Large intestine (tissue), 3 donors: ENCODE measurements around the gene CTBP2. TPM values are rescaled to one million over a fixed set of nuclear protein-coding genes. Genes with fewer than 3 reads are reported as not detected.

Experiments used
- DNase-seq, 2 donors: peaks; one replicate each; pipeline versions ENCODE4 v3.0.0 to v3.0.0-alpha.2; 2013
- H3K27ac ChIP-seq: one replicate; pipeline ENCODE4 v1.5.1; 2013; ENCODE audit warnings: low read length
- H3K27me3 ChIP-seq: 2 replicates; pipeline ENCODE4 v1.6.1; 2013; ENCODE audit warnings: low read length; ENCODE audit not compliant: control insufficient read depth, insufficient read depth
- H3K36me3 ChIP-seq: 2 replicates; pipeline ENCODE4 v1.6.1; 2013; ENCODE audit warnings: low read length; ENCODE audit not compliant: control insufficient read depth, insufficient read depth
- H3K4me1 ChIP-seq: one replicate; pipeline ENCODE4 v1.6.1; 2013; ENCODE audit warnings: low read length; ENCODE audit not compliant: control insufficient read depth, insufficient read depth
- H3K4me3 ChIP-seq: one replicate; pipeline ENCODE4 v1.5.1; 2013; ENCODE audit warnings: low read length
- H3K9me3 ChIP-seq: one replicate; pipeline ENCODE4 v1.6.1; 2013; ENCODE audit warnings: mild to moderate bottlenecking, low read depth, low read length, moderate library complexity; ENCODE audit not compliant: control insufficient read depth
- WGBS: methylation state at CpG from one replicate; pipeline ENCODE4 v1.1.5; 2013; ENCODE audit warnings: low lambda C conversion rate; ENCODE audit not compliant: insufficient coverage; 5-methylcytosine and 5-hydroxymethylcytosine counted together
- polyA plus RNA-seq: library from polyadenylated mRNA; unstranded; fragments of 120-200 nt; gene quantifications from one replicate; pipeline ENCODE4 v1.2.1, GENCODE V29; 2013

CTBP2 gene
- polyA plus RNA-seq, 1 donor, result 60.1 TPM

DNA sequence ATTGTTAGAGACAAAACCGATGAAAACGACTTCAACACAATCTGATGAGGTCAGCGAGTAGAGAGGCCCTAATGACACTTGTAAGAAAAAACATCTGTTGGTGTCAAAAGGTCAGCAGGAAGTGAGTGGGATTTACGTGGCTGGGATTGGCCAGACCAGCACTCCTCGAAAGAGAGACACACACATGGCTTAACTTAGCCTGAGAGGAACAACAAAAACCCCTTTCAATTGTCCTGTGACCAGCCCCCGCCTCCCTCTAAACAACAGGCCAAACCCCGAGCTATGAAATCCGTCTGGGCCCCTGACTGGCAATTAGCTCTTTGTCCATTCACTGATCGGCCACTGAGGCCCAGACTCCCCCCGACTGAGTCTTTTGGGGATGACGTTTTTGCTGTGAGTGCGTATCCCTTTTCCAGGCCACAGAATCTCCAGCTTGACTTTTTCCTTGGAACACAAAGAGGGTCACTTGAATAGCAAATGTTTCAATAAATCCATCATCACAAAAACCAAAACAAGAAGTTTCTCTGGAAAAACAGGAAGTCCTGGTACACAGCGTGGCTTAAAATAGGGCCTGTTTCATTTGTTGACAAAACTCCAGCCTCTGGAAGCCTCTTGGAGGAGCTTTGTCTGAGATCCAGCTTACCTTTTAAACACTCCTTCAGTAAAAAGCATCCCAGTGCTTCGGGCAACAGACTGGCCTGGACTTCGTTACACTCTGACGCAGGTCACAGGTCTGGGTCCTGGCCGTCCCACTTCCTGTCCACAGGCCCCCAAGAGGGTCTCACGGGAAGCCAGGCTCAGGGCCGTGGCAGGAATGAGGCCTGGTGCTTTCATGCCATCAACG is 103.0 kb downstream of the CTBP2 start:
- no peaks in the 10 kb centered on the region for H3K9me3 ChIP-seq
- peaks cover 25% of the 10 kb centered on the region for H3K36me3 ChIP-seq
- peaks cover 48% of the 10 kb centered on the region for H3K4me1 ChIP-seq
- peak; percentile 65 to 75 for DNase-seq
- H3K27me3 ChIP-seq, result no peaks in the 10 kb centered on the region
- WGBS, result no CpG with 5 or more reads among the region's 20 CpGs
- peak overlapping the region; percentile 90 for H3K27ac ChIP-seq
- no peak overlapping the region for H3K4me3 ChIP-seq

DNA sequence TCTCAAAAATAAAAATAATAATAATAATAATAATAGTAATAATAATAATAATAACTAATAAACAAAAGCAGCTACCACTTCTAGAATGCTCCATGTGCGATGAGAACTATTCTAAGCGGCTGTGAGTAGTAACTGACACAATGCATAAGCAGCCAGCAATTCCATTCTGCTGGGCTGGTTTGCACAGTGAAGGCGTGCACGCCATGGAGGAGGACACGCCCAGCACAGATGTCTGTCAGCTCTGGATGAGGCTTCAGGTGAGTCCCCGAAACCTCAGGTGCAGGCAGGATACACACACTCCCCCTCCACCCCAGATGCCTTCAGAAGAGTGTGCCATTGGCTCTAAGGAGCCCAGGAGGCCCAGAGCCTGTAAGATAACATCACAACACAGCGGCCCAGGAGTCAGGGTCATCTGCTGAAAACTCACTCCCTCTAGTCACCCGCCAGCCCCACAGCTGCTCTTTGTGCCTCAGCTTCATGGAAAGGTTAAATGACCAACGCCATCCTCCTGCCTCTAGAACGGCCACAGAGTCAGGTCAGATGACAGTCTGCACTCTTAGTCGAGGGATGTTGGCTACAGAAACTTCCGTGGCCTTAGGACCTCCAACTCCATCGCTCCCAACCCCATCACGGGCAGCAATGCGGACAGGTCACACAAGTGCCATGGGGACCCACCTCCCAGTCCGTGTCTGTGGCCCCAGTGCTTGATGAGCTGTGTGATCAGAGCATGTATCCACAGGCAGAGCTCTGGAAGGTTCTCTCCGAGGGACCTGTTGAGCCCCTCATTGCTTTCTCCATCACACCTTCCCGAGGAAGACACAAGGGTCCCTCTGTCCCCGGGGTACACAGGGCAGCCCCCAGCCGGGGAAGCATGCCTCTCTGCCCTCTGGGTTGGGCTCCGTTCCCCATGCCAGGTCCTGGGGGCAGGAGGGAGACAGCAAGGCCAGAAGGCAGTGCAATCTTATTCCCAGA is 103.9 kb downstream of the CTBP2 start:
- no peaks in the 10 kb centered on the region for H3K9me3 ChIP-seq
- peaks cover 23% of the 10 kb centered on the region for H3K36me3 ChIP-seq
- peak overlapping the region; percentile 90 for H3K27ac ChIP-seq
- no CpG with 5 or more reads among the region's 21 CpGs for WGBS
- DNase-seq, result no peak
- H3K4me3 ChIP-seq, result no peak overlapping the region
- peaks cover 45% of the 10 kb centered on the region for H3K4me1 ChIP-seq
- H3K27me3 ChIP-seq, result no peaks in the 10 kb centered on the region

DNA sequence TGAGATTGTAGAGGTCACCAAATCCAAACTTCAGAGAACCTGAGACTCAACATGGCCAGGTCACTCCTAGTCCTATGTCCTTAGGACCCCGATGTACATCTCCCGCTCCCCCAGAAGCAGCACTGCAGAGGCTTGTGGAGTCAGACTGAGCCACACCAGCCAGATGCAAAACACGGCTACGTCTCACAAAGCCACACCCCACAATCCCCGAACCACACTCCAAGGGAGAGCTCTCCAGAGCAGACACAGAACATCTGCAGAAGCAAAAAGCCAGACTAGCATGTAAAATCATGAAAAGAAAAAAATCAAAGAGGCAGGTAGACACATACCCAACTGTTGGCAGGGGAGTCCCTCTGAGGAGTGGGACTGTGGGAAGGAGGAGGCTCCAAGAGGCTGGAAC is 104.9 kb downstream of the CTBP2 start:
- Histone ChIP-seq H3K4me3 (no peak overlapping the region), H3K4me1 (peaks cover 36% of the 10 kb centered on the region), H3K27ac (peak overlapping the region; percentile 44), H3K9me3 (no peaks in the 10 kb centered on the region), H3K36me3 (peaks cover 22% of the 10 kb centered on the region), H3K27me3 (no peaks in the 10 kb centered on the region)
- no peak for DNase-seq
- no CpG with 5 or more reads among the region's 5 CpGs for WGBS

DNA sequence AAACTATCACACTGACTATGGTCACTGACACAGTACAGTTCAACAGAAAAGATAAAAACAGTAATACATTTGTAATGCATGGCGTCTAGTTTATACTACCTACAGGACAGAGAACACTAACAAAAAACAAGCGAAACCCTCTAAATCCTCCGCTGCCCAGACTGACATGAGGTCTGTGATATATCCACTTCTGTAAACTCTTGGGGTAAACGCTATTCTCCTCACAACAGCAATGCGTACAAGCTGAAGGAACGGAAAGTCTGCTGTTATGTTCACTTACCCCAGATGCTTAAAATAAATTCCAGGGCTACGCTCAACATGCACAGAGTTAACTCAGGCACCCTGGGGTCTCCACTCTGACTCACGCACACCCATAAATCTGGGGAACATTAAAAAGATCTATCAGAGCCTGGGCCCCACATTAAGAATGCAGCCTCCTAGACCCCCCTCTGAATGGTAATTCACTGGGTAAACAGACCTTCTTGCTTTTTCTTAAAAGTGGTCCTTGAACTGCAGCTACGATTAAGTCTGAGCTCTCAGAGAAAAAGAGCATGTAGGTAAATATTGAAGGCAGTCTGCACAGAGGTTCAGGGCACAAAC is 105.6 kb downstream of the CTBP2 start:
- no CpG with 5 or more reads among the region's 9 CpGs for WGBS
- H3K27me3 ChIP-seq, result no peaks in the 10 kb centered on the region
- H3K4me3 ChIP-seq, result no peak overlapping the region
- no peaks in the 10 kb centered on the region for H3K9me3 ChIP-seq
- H3K4me1 ChIP-seq, result peaks cover 33% of the 10 kb centered on the region
- DNase-seq, result no peak
- peaks cover 22% of the 10 kb centered on the region for H3K36me3 ChIP-seq
- peak overlapping the region; percentile 44 for H3K27ac ChIP-seq

DNA sequence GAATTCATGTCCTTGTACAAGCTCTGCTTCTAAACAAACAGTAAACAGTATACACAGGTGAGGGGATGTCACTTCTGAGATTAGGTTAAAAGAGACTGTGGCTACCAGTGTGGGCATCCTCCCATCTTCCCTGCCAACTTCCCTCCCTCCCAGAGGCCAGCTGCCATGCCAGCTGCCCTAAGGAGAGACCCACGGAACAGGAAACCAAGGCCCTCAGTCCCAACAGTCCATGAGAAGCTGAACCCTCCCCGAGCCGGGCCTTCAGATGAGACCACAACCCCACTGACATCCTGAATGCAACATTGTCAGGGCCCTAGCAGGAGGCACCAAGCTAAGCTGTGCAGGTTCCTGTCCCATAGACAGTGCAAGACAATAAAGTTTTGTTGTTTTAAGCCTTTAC is 106.1 kb downstream of the CTBP2 start:
- Histone ChIP-seq H3K27me3 (no peaks in the 10 kb centered on the region), H3K4me1 (peaks cover 37% of the 10 kb centered on the region), H3K4me3 (no peak overlapping the region), H3K27ac (no peak overlapping the region), H3K9me3 (no peaks in the 10 kb centered on the region), H3K36me3 (peaks cover 18% of the 10 kb centered on the region)
- DNase-seq, result no peak
- WGBS, result no CpG with 5 or more reads among the region's 3 CpGs

DNA sequence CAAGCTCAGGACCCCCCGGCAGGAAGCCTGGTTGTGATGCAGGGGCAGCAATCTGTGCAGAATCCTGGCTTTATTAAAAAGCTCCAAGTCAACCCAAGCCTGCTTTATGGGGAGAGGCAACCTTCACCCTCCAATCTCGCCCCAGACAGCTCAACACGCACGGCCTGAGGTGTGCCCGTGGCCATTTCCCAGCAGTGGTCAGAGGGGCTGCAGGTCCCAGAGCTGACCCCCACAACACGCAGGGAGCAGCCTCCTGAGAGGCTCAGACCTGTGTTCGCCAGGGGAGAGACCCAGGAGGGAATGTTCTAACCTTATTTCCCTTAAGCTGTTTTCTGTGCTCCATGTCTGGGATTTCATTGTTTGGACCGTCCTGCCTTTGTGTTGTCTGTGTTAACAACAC is 108.2 kb downstream of the CTBP2 start:
- no peaks in the 10 kb centered on the region for H3K9me3 ChIP-seq
- 80% methylated on average over 1 of the region's 8 CpGs for WGBS
- no peak overlapping the region for H3K4me3 ChIP-seq
- no peaks in the 10 kb centered on the region for H3K27me3 ChIP-seq
- DNase-seq, result no peak
- peaks cover 29% of the 10 kb centered on the region for H3K4me1 ChIP-seq
- H3K36me3 ChIP-seq, result peaks cover 10% of the 10 kb centered on the region
- no peak overlapping the region for H3K27ac ChIP-seq

DNA sequence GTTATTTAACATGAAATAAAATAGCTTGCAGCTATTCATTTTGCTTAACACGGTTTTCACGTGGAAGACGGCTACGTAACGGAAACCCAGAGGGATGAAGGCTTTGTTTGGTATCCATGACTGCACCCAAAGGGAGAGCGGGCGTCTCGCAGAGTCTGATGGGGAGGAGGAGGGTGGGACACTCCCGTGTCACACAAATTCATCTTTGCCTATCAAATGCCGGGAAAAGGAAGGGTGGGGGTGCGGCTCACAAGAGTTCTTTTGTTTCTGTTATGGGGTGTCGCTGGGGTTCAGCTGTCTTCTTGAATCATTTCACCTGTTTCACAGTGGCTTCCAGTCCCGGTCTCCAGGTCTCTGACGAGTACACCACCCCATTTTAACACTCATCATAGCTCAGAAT is 110.0 kb downstream of the CTBP2 start:
- DNase-seq, result no peak
- Histone ChIP-seq H3K4me3 (no peak overlapping the region), H3K27ac (no peak overlapping the region), H3K27me3 (no peaks in the 10 kb centered on the region), H3K36me3 (peaks cover 10% of the 10 kb centered on the region), H3K9me3 (no peaks in the 10 kb centered on the region), H3K4me1 (peaks cover 20% of the 10 kb centered on the region)
- 52% methylated on average over 4 of the region's 14 CpGs for WGBS

DNA sequence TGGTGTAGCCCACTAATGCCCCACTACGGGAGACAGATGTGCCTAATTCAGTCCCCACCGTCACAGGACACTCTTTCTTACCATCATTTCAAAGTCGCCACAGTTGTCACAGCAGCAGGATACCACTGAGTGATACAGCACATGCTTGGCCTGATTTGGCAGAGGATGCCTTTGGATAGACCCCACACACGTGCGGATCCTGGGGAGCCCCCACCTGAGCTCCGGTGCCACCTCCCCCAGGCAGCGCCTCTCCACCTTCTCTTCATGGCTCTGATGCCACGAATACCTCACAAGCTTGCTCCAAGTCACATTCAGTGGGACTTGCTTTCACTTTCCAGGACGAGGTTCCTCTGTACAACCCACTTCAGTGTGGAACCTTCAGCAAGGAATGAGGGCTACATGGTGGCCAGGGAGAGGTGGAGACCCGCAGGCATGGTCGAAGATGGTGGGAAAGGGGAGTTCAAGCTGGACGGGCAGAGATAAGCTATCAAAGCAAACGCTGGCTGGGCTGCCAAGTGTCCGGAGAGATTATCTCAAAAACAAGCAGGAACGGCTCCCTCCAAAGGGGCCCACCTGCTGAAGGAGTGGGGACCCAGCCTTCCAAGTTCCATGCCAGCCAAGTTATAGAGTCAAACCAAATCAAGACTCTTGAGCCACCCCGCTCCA is 111.0 kb downstream of the CTBP2 start:
- H3K4me3 ChIP-seq, result no peak overlapping the region
- H3K27me3 ChIP-seq, result no peaks in the 10 kb centered on the region
- H3K9me3 ChIP-seq, result no peaks in the 10 kb centered on the region
- 27% methylated on average over 2 of the region's 16 CpGs for WGBS
- DNase-seq, result peak in 1 of 2 donors; percentile 54
- H3K36me3 ChIP-seq, result peaks cover 12% of the 10 kb centered on the region
- H3K4me1 ChIP-seq, result peaks cover 17% of the 10 kb centered on the region
- no peak overlapping the region for H3K27ac ChIP-seq

DNA sequence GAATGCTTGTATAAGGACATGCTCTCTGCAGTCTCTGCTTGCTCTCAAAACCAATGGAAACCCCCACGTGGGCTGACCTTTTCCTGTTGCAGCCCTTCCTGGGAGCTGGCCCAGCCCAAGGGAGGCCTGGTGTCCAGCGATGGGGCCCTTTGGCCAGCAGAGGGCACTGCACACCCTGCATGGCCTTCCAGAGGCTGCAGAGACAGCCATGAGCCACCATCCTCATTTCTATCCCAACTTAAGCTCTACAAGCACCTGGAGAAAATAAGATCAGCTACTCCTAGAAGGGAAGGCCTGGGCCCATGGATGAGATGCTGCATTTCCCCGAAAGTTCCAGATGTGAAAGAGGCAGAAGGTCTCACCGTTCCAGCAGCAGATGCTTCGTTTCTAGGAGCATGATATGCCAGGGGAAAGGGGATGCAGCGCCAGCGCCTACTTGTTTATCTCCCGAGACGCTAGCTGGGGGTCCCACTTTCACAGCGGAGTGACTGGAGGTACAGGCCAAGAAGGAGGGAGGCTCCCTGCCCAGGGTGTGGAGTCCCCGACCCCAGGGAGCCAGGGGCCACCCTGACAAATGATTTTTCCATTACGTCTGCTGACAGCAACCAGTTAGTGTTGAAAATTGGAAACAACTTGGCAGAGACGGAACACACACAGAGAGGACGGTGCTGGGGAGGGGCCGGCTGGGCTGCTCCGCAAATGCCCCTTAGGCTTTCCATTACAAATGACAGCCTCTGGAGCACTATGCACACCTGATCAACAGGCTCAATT is 112.1 kb downstream of the CTBP2 start:
- Histone ChIP-seq H3K36me3 (peaks cover 12% of the 10 kb centered on the region), H3K27me3 (no peaks in the 10 kb centered on the region), H3K4me3 (no peak overlapping the region), H3K27ac (peak overlapping the region; percentile 55), H3K4me1 (peaks cover 17% of the 10 kb centered on the region), H3K9me3 (no peaks in the 10 kb centered on the region)
- no CpG with 5 or more reads among the region's 16 CpGs for WGBS
- DNase-seq, result peak; percentile 78 to 83
